PC-9 (cell line): Measurements from ENCODE around the gene LRRC34. TPM values are rescaled to one million over a fixed set of nuclear protein-coding genes. Genes with fewer than 3 reads are reported as not detected.
A peak's percentile ranks its signal among the peaks of the same experiment; 100 is the strongest.

ENCODE experiments used
- Bru-seq: library from RNA; stranded (reverse); fragments of 400-500 nt; gene quantifications from one replicate; lab custom pipeline; 2021; lab: Mats Ljungman, UMichigan
- BruChase-seq, 2 experiments: library from RNA; stranded (reverse); fragments of 400-500 nt; gene quantifications; one replicate each; lab custom pipeline; 2021; lab: Mats Ljungman, UMichigan
- BruUV-seq: library from RNA; stranded (reverse); fragments of 400-500 nt; replicated peaks from 2 replicates; lab custom pipeline; 2021; lab: Mats Ljungman, UMichigan
- CTCF ChIA-PET: fragments of 300-600 bp; sonication (Branson Sonifier 250); formaldehyde crosslinking; loops from one replicate; lab custom pipeline; 2022; ENCODE audit warnings: antibody characterized with exemption; lab: Charles Lee
- POLR2A ChIA-PET: fragments of 300-600 bp; sonication (Branson Sonifier 250); formaldehyde crosslinking; loops from one replicate; lab custom pipeline; 2022; ENCODE audit warnings: antibody characterized with exemption; ENCODE audit not compliant: unreplicated experiment; lab: Charles Lee
- DNase-seq, 2 experiments: peaks; one replicate each; pipeline versions ENCODE4 v3.0.0 to v3.0.0-alpha.2; 2015 to 2022; ENCODE audit warnings: mixed read lengths in 1 of 2
- H2AFZ ChIP-seq: fragments of 200-600 bp; sonication (generic); 2 replicates; pipeline ENCODE4 v1.8.1; 2017; ENCODE audit warnings: antibody characterized with exemption
- H3F3A ChIP-seq: fragments of 200-600 bp; sonication (generic); 2 replicates; pipeline ENCODE4 v1.8.1; 2017; ENCODE audit warnings: antibody characterized with exemption, mild to moderate bottlenecking, low read depth; ENCODE audit not compliant: insufficient read depth
- H3K27ac ChIP-seq: fragments of 200-600 bp; sonication (generic); 2 replicates; pipeline ENCODE4 v1.6.1; 2016; ENCODE audit warnings: mixed run types
- H3K27me3 ChIP-seq: fragments of 200-600 bp; sonication (generic); 2 replicates; pipeline ENCODE4 v1.6.1; 2016; ENCODE audit warnings: low read depth, mixed run types; ENCODE audit not compliant: insufficient read depth
- H3K36me3 ChIP-seq: fragments of 200-600 bp; sonication (generic); 2 replicates; pipeline ENCODE4 v1.6.1; 2016; ENCODE audit warnings: low read depth, mixed run types
- H3K4me1 ChIP-seq: fragments of 200-600 bp; sonication (generic); replicated peaks from 2 replicates; pipeline ENCODE4 v1.6.1; 2016; ENCODE audit warnings: mixed run types; ENCODE audit not compliant: insufficient read depth
- H3K4me2 ChIP-seq: fragments of 200-600 bp; sonication (generic); 2 replicates; pipeline ENCODE4 v1.6.1; 2017; ENCODE audit warnings: mixed run types
- H3K4me3 ChIP-seq: fragments of 200-600 bp; sonication (generic); 2 replicates; pipeline ENCODE4 v1.6.1; 2016; ENCODE audit warnings: mixed run types
- H3K79me2 ChIP-seq: fragments of 200-600 bp; sonication (generic); 2 replicates; pipeline ENCODE4 v1.6.1; 2017; ENCODE audit warnings: low read depth, mixed run types
- H3K9me2 ChIP-seq: fragments of 200-600 bp; sonication (generic); 2 replicates; pipeline ENCODE4 v1.8.1; 2017; ENCODE audit warnings: mild to moderate bottlenecking; ENCODE audit not compliant: insufficient read depth
- H3K9me3 ChIP-seq: fragments of 200-600 bp; sonication (generic); 2 replicates; pipeline ENCODE4 v1.8.1; 2016; ENCODE audit warnings: low read depth; ENCODE audit not compliant: insufficient read depth
- H4K20me1 ChIP-seq: fragments of 200-600 bp; sonication (generic); 2 replicates; pipeline ENCODE4 v1.8.1; 2017; ENCODE audit not compliant: insufficient read depth
- CTCF ChIP-seq: fragments of 200-600 bp; sonication (generic); conservative IDR thresholded peaks from 2 replicates; pipeline ENCODE4 v1.6.1; 2017; ENCODE audit warnings: mixed run types, antibody characterized with exemption, mild to moderate bottlenecking, moderate library complexity
- EZH2 ChIP-seq: fragments of 200-600 bp; sonication (generic); IDR thresholded peaks from 2 replicates; pipeline ENCODE4 v1.8.0; 2017; ENCODE audit warnings: antibody characterized with exemption, low read depth
- intact Hi-C: fragments of 100-400 bp; cut with micrococcal nuclease; formaldehyde crosslinking; loops from one replicate; pipeline ENCODE4 v1.10.0; 2022; ENCODE audit not compliant: unreplicated experiment
- long read RNA-seq: library from polyadenylated mRNA; stranded (forward); transcript quantifications from one replicate; pipeline ENCODE4 v2.0.0, GENCODE V29; 2022
- total RNA-seq: library from RNA; stranded (reverse); gene quantifications from 2 replicates; pipeline ENCODE4 v1.2.3, GENCODE V29; 2021

Gene LRRC34
- 9.6 and 10.3 TPM in 2 replicates for total RNA-seq
- Bru-seq, nascent RNA: percentile 58 among the genes with signal in this experiment
- percentile 61 among the genes with signal in this experiment for BruChase-seq, experiment 1, labeled RNA remaining after a 2-hour chase
- percentile 49 among the genes with signal in this experiment for BruChase-seq, experiment 2, labeled RNA remaining after a 6-hour chase
- long read RNA-seq, partial matches to known transcripts: 1 of 11 reads
- long read RNA-seq, other reads (novel, unspliced or antisense): 3 of 11 reads

GRCh38 chr3:169812332-169813235 is at the start of gene LRRC34, which contains the start of gene LRRIQ4:
TSS of gene LRRC34 (minus strand) at chr3:169812904. CDS start at chr3:169812548, 356 bp downstream.
TSS of gene LRRIQ4 (plus strand) at chr3:169812870. CDS start at chr3:169821922, 9,052 bp downstream.
- Histone ChIP-seq H3K36me3 (no peaks in the 10 kb centered on the region), H3K4me2 (peak within 1 kb of the TSS; percentile 89), H3K9me3 (peaks cover 12% of the 10 kb centered on the region; the same call in 1 of the 2 replicates), H3F3A (peaks cover 5% of the 10 kb centered on the region; the same call in 1 of the 2 replicates), H4K20me1 (no peaks in the 10 kb centered on the region), H2AFZ (peak within 1 kb of the TSS; percentile 86), H3K4me1 (peaks cover 16% of the 10 kb centered on the region), H3K9me2 (no peaks in the 10 kb centered on the region), H3K27me3 (no peaks in the 10 kb centered on the region), H3K79me2 (no peaks in the 10 kb centered on the region), H3K4me3 (peak within 1 kb of the TSS; percentile 61), H3K27ac (no peak within 1 kb of the TSS)
- ChIA-PET CTCF (no interaction called here), POLR2A (interaction anchor here (0.6 to 1.0 kb wide), 2 partner anchors 154 to 522 kb away, joined by 3 to 6 read pairs; partner anchors contain the start of gene SEC62)
- intact Hi-C loops: loop anchor here (1.0 to 2.0 kb wide), 3 partner anchors 40 to 225 kb away; partner anchors contain the start of genes GPR160, MYNN and SEC62
- peak; percentile 57 to 74 for DNase-seq
- no TSS peak for BruUV-seq
- TF ChIP-seq EZH2: no peak
- 0 out of 2 replicates have a peak, but pooled peaks have one; percentile 6 for TF ChIP-seq CTCF

DNA sequence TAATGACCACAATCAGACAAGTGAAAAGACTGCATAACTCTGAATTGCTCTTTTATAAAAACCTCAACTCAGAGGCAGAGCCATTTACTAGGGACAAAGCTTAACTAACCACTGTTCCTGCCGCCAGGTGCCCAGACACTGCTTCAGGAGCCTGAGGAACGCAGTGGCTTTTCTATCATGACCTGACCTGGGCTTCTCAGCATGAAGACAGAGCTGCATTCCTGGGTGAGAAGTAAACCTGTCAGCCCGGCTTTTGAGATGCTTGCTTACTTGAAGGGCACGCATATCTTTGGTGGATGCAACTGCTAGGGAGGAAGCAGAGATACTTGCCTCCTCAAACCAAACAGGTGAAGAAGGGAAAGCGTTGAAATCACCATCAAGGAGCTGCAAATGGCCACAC is 49.2 kb upstream of the LRRC34 start:
- BruUV-seq: no TSS peak
- CTCF ChIA-PET: interaction anchor here (0.6 to 0.9 kb wide), 2 partner anchors 35 to 237 kb away, joined by 3 read pairs; no protein-coding TSS in a partner anchor
- Histone ChIP-seq H4K20me1 (no peaks in the 10 kb centered on the region), H3K4me3 (no peak overlapping the region), H3K79me2 (no peaks in the 10 kb centered on the region), H3F3A (no peaks in the 10 kb centered on the region; the same call in 1 of the 2 replicates), H3K36me3 (no peaks in the 10 kb centered on the region), H3K9me3 (no peaks in the 10 kb centered on the region), H3K9me2 (no peaks in the 10 kb centered on the region), H3K4me1 (no peaks in the 10 kb centered on the region), H3K27me3 (no peaks in the 10 kb centered on the region), H2AFZ (no peak overlapping the region), H3K4me2 (no peak overlapping the region), H3K27ac (no peak overlapping the region)
- no peak for TF ChIP-seq EZH2
- TF ChIP-seq CTCF: no peak
- DNase-seq: peak; percentile 11 to 56
- POLR2A ChIA-PET: interaction anchor here (0.6 kb wide), 1 partner anchor 26 kb away, joined by 3 read pairs; no protein-coding TSS in a partner anchor
- intact Hi-C loops: loop anchor here (5.0 kb wide), 1 partner anchor 550 kb away; no protein-coding TSS in a partner anchor

DNA sequence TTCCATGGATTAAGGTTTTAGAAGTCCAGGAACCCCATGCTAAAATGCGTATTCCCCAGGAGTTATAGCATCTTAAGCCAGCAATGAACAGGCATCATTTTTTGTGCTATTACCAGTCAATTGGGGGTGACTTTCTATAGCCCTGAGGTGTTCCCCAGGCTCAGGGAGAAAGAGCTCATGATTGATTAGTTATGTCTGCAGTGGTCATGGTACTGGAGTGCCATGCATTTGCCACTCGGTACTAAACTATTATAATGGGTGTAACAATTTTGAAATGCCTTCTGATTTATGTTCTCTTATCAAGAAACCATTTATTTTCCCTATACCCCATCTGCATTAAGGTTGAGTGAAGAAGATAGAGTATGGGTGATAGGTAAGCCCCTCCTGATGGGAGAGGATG is 45.1 kb upstream of the LRRC34 start:
- Histone ChIP-seq H3K4me2 (no peak overlapping the region), H3K27me3 (no peaks in the 10 kb centered on the region), H4K20me1 (no peaks in the 10 kb centered on the region), H3K4me1 (no peaks in the 10 kb centered on the region), H3K9me2 (peaks cover 6% of the 10 kb centered on the region; the same call in 1 of the 2 replicates), H3K9me3 (no peaks in the 10 kb centered on the region), H3K79me2 (no peaks in the 10 kb centered on the region), H3F3A (no peaks in the 10 kb centered on the region), H3K36me3 (no peaks in the 10 kb centered on the region), H3K4me3 (no peak overlapping the region), H3K27ac (no peak overlapping the region), H2AFZ (no peak overlapping the region)
- CTCF ChIA-PET: no interaction called here
- intact Hi-C loops: no loop called here
- POLR2A ChIA-PET: no interaction called here
- TF ChIP-seq EZH2 (no peak), CTCF (no peak)
- no TSS peak for BruUV-seq
- no peak for DNase-seq
